Stimulated activated CD4-positive, alpha-beta T cell treated with anti-CD3 and anti-CD28 coated beads, Interleukin-1b, Interleukin-23, amount 100 ng/mL, for 1 hour (primary cell): ENCODE measurements around the gene TFF2.
A peak's percentile ranks its signal among the peaks of the same experiment; 100 is the strongest.

Experiments
- DNase-seq, 2 donors: peaks; one replicate each; pipeline ENCODE4 v3.0.0-alpha.2; 2020; ENCODE audit warnings: low read depth in 2 of 2

The TFF2 gene

DNA sequence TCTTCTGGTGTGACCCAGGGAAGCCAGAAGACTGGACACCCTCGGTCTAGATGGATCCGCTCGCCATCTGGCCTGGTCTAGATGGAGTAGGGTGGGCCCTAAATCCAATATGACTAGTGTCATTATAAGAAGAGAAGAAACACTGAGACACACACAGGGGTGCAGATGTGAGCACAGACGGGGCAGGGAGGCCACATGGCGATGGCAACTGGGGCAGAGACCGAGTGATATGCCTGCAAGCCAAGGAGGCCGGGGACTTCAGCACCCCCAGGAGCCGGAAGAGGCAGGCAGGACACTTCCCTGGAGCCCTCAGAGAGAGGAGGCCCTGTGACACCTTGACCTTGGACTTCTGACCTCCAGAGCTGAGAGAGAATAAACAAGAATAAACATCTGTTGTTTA lies 30.0 kb downstream of the TFF2 start:
- DNase-seq, result no peak

- no peak for DNase-seq
These were observed 30.8 kb downstream of the TFF2 start for GRCh38 chr21:42319851-42320572.

DNA sequence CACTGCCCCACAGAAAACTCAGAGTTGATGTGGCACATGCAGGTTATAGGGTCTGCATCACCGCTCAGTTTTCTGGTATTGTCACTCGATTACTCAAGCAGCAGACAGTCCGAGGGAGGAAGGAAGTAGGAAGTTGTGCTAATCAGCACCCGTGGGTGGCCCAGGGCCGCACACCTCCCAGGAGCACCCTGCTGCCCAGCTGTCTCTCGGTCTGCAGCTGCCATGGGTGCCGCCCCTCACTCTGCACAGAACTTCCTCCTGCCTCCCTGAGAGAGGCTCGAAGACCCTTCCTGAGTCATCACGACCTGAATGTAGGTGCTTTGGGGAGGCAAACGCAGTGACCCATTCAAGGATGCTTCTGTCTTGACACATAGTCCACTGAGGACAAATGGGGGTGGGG lies 31.4 kb downstream of the TFF2 start:
- no peak for DNase-seq

GRCh38 chr21:42317826-42318746 lies 32.7 kb downstream of the TFF2 start:
- no peak for DNase-seq

- DNase-seq, result no peak
These were observed 33.5 kb downstream of the TFF2 start for GRCh38 chr21:42317341-42317741.

DNA sequence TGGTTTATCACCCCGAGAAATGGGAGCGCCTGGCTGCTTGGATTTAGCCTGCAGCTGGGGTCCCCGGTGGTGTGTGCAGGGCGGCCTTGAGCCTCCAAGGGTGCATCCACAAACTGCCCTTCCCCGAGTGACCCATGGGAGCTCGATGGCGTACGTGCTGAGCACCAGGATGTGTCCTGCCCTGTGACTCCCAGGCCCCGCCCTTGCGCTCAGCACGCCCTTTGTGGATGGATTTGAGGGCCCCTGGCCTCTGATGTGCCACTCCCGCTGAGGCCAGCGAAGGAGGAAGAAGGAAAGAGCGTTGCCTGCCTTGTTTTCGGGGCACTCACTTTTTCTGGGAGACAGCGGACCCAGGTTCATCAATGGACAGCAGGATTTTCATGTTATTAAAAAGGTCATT lies 33.9 kb downstream of the TFF2 start:
- no peak for DNase-seq

- DNase-seq, result no peak
These were observed 35.4 kb downstream of the TFF2 start, which contains the start of gene TFF3 for GRCh38 chr21:42315296-42315891. TFF3 (minus strand) TSS chr21:42315409; CDS start chr21:42315374, 35 bp downstream.

GRCh38 chr21:42314616-42315295 lies 36.0 kb downstream of the TFF2 start:
- DNase-seq, result no peak

DNA sequence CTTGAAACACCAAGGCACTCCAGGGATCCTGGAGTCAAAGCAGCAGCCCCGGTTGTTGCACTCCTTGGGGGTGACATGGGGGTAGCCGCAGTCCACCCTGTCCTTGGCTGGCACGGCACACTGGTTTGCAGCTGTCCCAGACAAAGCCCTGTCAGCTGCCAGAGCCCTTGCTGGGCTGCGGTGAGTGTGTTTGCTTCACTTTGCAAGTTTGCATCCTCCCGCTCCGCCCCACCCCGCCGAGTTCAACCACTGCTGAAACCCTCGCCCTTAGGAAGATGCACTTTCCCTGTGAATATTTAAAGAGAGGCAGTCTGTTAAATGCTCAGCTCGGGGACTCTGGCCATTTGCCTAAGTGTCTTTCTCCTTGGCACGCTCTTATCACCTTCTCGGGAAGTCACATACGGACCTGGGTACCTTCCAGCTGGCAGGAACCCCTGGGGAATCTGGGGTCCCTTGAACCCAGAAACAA lies 37.3 kb downstream of the TFF2 start:
- no peak for DNase-seq

DNA sequence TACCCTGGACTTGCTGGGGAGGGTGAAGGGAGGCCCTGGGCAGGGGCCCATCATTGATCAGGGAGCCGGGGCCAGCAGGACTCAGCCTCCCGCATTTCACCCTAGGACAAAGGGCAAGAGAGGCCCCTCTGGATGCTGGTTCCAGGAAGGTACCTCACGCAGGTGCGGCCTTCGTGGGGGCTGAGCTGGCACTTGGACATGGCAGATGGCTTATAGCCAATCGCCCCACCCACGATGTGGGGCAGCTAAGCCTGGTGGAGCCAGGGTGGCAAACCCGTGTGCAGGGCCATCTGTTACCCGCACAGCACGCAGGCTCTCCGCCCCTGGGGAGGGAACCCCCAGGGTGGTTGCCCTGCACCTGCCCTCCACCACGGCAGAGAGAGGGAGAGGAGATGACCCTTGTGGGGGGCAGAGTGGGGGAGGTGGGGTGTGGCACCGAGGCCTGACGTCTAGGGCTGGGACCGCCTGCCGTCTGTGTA lies 38.1 kb downstream of the TFF2 start:
- no peak for DNase-seq

GRCh38 chr21:42311816-42312625 lies 38.8 kb downstream of the TFF2 start:
- DNase-seq, result no peak

- no peak for DNase-seq
These were observed 39.6 kb downstream of the TFF2 start for GRCh38 chr21:42311160-42311559.

- DNase-seq, result no peak
These were observed 40.3 kb downstream of the TFF2 start for GRCh38 chr21:42310411-42311001.

DNA sequence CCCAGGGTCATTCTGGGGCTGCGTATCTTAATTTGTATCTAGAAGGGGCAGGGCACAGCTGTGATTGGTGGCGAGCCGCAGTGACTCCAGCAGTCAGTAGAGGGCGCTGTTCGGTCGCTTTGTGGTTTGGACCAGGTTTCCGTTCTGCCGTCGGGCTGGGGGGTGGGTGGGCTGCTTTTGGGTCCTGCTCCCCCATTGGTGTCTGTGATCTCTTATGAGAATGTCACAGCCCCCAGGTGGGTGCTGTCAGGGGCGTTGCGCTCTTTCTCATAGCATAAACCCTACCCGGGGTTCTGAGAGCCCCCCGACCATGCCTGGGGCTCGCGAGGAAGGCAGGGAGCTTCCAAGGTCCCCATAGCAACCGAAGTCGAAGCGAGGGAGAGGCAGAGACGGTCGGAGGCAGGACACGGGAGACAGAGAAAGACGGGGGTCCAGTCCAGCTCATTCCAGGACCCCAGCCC lies 41.0 kb downstream of the TFF2 start:
- DNase-seq, result peak; percentile 34 to 52

- no peak for DNase-seq
These were observed 41.7 kb downstream of the TFF2 start for GRCh38 chr21:42308914-42309752.

DNA sequence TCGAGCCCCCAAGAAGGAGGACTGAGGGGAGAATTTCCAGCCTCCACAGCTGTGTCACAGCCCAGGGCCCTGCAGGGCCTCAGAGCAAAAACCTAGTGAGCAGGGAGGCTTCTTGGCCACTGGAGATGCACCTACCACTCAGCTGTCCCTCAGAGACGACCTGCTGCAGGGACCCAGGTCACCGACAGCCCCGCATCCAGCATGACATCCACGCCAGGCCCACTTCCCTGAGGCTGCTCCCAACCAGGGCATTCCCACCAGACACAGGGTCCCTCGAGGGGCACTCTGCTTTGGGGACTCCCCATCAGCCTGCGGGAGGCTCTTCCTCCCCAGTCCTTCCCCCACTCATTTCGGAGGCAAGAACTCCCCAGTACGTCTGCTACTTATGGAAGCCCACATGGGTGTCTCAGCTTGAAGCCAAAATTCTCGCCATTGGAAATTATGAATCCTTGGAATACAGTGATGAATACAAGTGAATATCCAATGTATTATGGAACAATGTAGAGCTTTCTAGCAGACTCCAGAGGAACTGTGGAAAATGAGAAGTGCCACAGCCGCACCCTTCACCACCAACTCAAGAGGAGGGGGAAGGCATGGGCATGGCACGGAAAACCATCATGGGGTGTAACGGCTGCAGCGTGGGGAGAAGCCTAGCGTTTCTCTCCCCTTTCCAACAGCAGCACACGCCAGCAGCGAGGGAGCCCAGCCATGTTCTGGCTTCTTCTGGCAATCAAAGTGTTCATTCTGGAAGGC lies 42.5 kb downstream of the TFF2 start:
- DNase-seq, result no peak

DNA sequence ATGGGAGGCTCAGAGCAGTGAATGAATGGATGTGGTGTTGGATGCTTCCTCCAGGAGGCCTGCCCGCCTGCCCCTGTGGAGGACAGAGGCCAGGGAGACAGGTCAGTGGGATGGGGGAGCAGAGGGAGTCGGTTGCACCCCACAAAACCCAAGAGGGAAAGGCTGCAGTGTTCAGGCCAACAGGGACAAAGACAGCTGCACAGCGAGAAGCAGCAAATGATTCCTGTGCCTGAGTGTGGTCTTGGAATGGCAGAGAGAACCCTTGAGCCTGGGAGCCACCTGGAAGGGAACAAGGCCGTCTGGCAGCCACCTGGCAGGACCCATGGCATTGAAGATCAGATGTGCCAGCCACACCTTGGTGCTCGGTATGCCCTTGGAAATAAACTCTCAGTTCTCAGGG lies 43.7 kb downstream of the TFF2 start:
- DNase-seq, result no peak

- DNase-seq, result no peak
These were observed 44.3 kb downstream of the TFF2 start for GRCh38 chr21:42306366-42307035.
